Measurements from ENCODE around the gene FBXO41. TPM values are rescaled to one million over a fixed set of nuclear protein-coding genes. Genes with fewer than 3 reads are reported as not detected.

The FBXO41 gene
- total and polyA plus RNA-seq, 9 of the 15 experiments (the other 6 are each of a cell fraction or from before 2014, with no cell fraction given): 0.21 to 8.2 (median 3.5) TPM

GRCh38 chr2:73244580-73244979 lies 39.7 kb downstream of the FBXO41 start:
- ChIA-PET CTCF (ENCODE audit: low intra/inter-chr PET ratio) (no interaction called here), POLR2A (interaction anchor here (0.6 to 4.1 kb wide), 6 partner anchors 8 to 84 kb away, joined by 3 to 24 read pairs (median 5); partner anchors contain the start of genes CCT7 and PRADC1)
- Histone ChIP-seq H4K20me1 (replicated peaks; ENCODE audit: control insufficient read depth, insufficient read depth, low read length) (peaks cover 24% of the 10 kb centered on the region), H3K27ac (ENCODE audit: extremely low read depth, low read depth, low read length) (no peak overlapping the region), H3K9me3 (replicated peaks; ENCODE audit: control insufficient read depth, insufficient read depth, low read depth, low read length) (no peaks in the 10 kb centered on the region), H3K79me2 (ENCODE audit: control insufficient read depth, insufficient read depth, low read length) (peaks cover 59% of the 10 kb centered on the region), H3K9ac (ENCODE audit: insufficient read depth in 1 of 2, low read depth in 2 of 2, low read length in 2 of 2) (no peak overlapping the region), H3K36me3 (ENCODE audit: control insufficient read depth, insufficient read depth, low read length) (peaks cover 96% of the 10 kb centered on the region), H3K4me2 (ENCODE audit: insufficient read depth, low read length) (no peak overlapping the region), H3K4me3 (no peak overlapping the region), H2AFZ (ENCODE audit: low read depth, low read length) (no peak overlapping the region), H3K9me1 (ENCODE audit: control insufficient read depth, insufficient read depth, low read length) (no peaks in the 10 kb centered on the region), H3K4me1 (replicated peaks in 1 of 2; ENCODE audit: control insufficient read depth in 2 of 2, insufficient read depth in 2 of 2, low read length in 2 of 2) (peaks cover 0 to 10% of the 10 kb centered on the region in 2 experiments; a peak in 3 of 5 replicates), H3K27me3 (ENCODE audit: control insufficient read depth in 2 of 2, insufficient read depth in 2 of 2, low read length in 2 of 2) (no peaks in the 10 kb centered on the region)
- FAIRE-seq (no peak), ATAC-seq (no peak), DNase-seq (ENCODE audit: extremely low read depth in 1 of 4, low spot score in 3 of 4) (no peak)
- BruUV-seq (replicated peaks): no TSS peak
- in situ Hi-C loops (cut with MboI): no loop called here
- intact Hi-C loops (cut with micrococcal nuclease): no loop called here
- WGBS (ENCODE audit: insufficient coverage, low coverage, missing lambda C conversion rate): 88% methylated on average over 3 of the region's 3 CpGs
- TF ChIP-seq HOMEZ (CRISPR knock-in tag; IDR thresholded peaks at IDR 0.05) (no peak), ZNF77 (CRISPR knock-in tag; IDR thresholded peaks at IDR 0.05) (no peak), MYNN (IDR thresholded peaks at IDR 0.05) (no peak), MYNN (CRISPR knock-in tag; IDR thresholded peaks at IDR 0.05) (no peak), ZNF639 (CRISPR knock-in tag; conservative IDR thresholded peaks at IDR 0.05 in 1 of 2, IDR thresholded peaks at IDR 0.05 in 1 of 2) (no peak), ERF (CRISPR knock-in tag; IDR thresholded peaks at IDR 0.05) (no peak), E2F6 (IDR thresholded peaks at IDR 0.05; ENCODE audit: borderline replicate concordance in 1 of 2, extremely low read depth in 1 of 2, insufficient read depth in 1 of 2, insufficient read length in 1 of 2, low read depth in 1 of 2, low read length in 1 of 2, poor library complexity in 1 of 2, severe bottlenecking in 1 of 2) (no peak), ZNF318 (IDR thresholded peaks at IDR 0.05; ENCODE audit: borderline replicate concordance in 1 of 2, low read depth in 1 of 2) (no peak), CCAR2 (IDR thresholded peaks at IDR 0.05; ENCODE audit: low read depth, low read length) (no peak)
